H1 (cell line): ENCODE results near the gene C2orf92. TPM values are rescaled to one million over a fixed set of nuclear protein-coding genes. Genes with fewer than 3 reads are reported as not detected.

Experiments used
- CTCF ChIA-PET: fragments of 300-600 bp; sonication (Branson Sonifier 250); formaldehyde crosslinking; loops from one replicate; lab custom pipeline; 2021; ENCODE audit not compliant: partially characterized antibody; lab: Charles Lee
- POLR2A ChIA-PET: fragments of 300-600 bp; sonication (Branson Sonifier 250); formaldehyde crosslinking; loops from one replicate; lab custom pipeline; 2021; ENCODE audit warnings: inconsistent platforms; ENCODE audit not compliant: partially characterized antibody; lab: Charles Lee
- DNase-seq, 2 experiments: peaks; one replicate each; pipeline versions ENCODE4 v3.0.0 to v3.0.0-alpha.2; 2010 to 2022; ENCODE audit warnings: low spot score in 2 of 2, low read depth in 1 of 2, mixed read lengths in 1 of 2
- FAIRE-seq: peaks from 2 replicates; lab custom pipeline; 2011; peaks lifted over from hg19 to GRCh38; lab: Jason Lieb, UNC
- H2AFZ ChIP-seq: 2 replicates; pipeline ENCODE4 v1.8.1; 2012; ENCODE audit warnings: low read length, inconsistent platforms
- H2AK5ac ChIP-seq: 2 replicates; pipeline ENCODE4 v1.6.1; 2013; ENCODE audit warnings: low read depth, low read length
- H2BK120ac ChIP-seq: replicated peaks from 2 replicates; pipeline ENCODE3; 2013; ENCODE audit warnings: low read depth, low read length, inconsistent platforms
- H2BK12ac ChIP-seq: 2 replicates; pipeline ENCODE4 v1.6.1; 2013; ENCODE audit warnings: low read depth, low read length
- H2BK15ac ChIP-seq: 2 replicates; pipeline ENCODE4 v1.6.1; 2013; ENCODE audit warnings: low read length
- H2BK20ac ChIP-seq: 2 replicates; pipeline ENCODE4 v1.6.1; 2013; ENCODE audit warnings: low read length
- H2BK5ac ChIP-seq: 2 replicates; pipeline ENCODE4 v1.6.1; 2013; ENCODE audit warnings: low read depth, low read length
- H3K14ac ChIP-seq: 2 replicates; pipeline ENCODE4 v1.6.1; 2013; ENCODE audit warnings: inconsistent platforms; ENCODE audit not compliant: insufficient read length
- H3K18ac ChIP-seq: 2 replicates; pipeline ENCODE4 v1.6.1; 2013; ENCODE audit warnings: low read length; ENCODE audit errors: extremely low read depth
- H3K23ac ChIP-seq: 2 replicates; pipeline ENCODE4 v1.6.1; 2013; ENCODE audit warnings: inconsistent platforms; ENCODE audit not compliant: insufficient read length
- H3K23me2 ChIP-seq: 2 replicates; pipeline ENCODE4 v1.6.1; 2013; ENCODE audit warnings: low read depth, low read length
- H3K27ac ChIP-seq: 2 replicates; pipeline ENCODE4 v1.6.1; 2011; ENCODE audit warnings: low read depth, low read length, inconsistent platforms
- H3K27me3 ChIP-seq, 4 experiments: replicated peaks in 1 of 4; 1 replicate in 1 of 4; 2 replicates in 3 of 4; pipeline versions ENCODE4 v1.6.1 to v1.8.1; 2011 to 2013; ENCODE audit warnings: low read length in 3 of 4, mild to moderate bottlenecking in 3 of 4, inconsistent platforms in 2 of 4, mixed read lengths in 2 of 4, moderate library complexity in 1 of 4; ENCODE audit not compliant: control insufficient read depth in 3 of 4, insufficient read depth in 3 of 4; ENCODE audit errors: extremely low read depth in 1 of 4
- H3K36me3 ChIP-seq, 4 experiments: 2 replicates each; pipeline versions ENCODE4 v1.6.1 to v1.8.1; 2011 to 2013; ENCODE audit warnings: mild to moderate bottlenecking in 4 of 4, low read length in 3 of 4, moderate library complexity in 2 of 4, control low read depth in 1 of 4, inconsistent platforms in 1 of 4; ENCODE audit not compliant: insufficient read depth in 4 of 4, control insufficient read depth in 2 of 4
- H3K4ac ChIP-seq: replicated peaks from 2 replicates; pipeline ENCODE3; 2013; ENCODE audit warnings: low read length, low read depth, mixed read lengths, inconsistent platforms; ENCODE audit not compliant: insufficient read length
- H3K4me1 ChIP-seq, 4 experiments: replicated peaks in 1 of 4; 1 replicate in 1 of 4; 2 replicates in 3 of 4; pipeline versions ENCODE4 v1.6.1 to v1.8.1; 2011 to 2013; ENCODE audit warnings: low read length in 3 of 4, inconsistent platforms in 2 of 4, mixed read lengths in 1 of 4; ENCODE audit not compliant: insufficient read depth in 4 of 4, control insufficient read depth in 3 of 4
- H3K4me2 ChIP-seq, 2 experiments: 2 replicates each; pipeline versions ENCODE4 v1.6.1 to v1.8.1; 2011 to 2013; ENCODE audit warnings: low read depth in 2 of 2, low read length in 2 of 2, control low read depth in 1 of 2, inconsistent platforms in 1 of 2, mild to moderate bottlenecking in 1 of 2; ENCODE audit not compliant: insufficient read depth in 1 of 2
- H3K4me3 ChIP-seq, 4 experiments: fragments of 200-600, 300-600 bp in 1 of 4; sonication (generic), shearing (Covaris generic), sonication (Bioruptor Twin) in 1 of 4; 2 replicates each; pipeline versions ENCODE4 v1.5.1 to v1.8.1; 2011 to 2016; ENCODE audit warnings: low read length in 4 of 4, low read depth in 3 of 4, control low read depth in 2 of 4, inconsistent platforms in 2 of 4, mild to moderate bottlenecking in 2 of 4, mixed read lengths in 1 of 4, moderate library complexity in 1 of 4; ENCODE audit not compliant: insufficient read depth in 2 of 4; ENCODE audit errors: extremely low read depth in 1 of 4
- H3K56ac ChIP-seq: replicated peaks from 2 replicates; pipeline ENCODE3; 2013; ENCODE audit warnings: low read depth, mild to moderate bottlenecking, mixed read lengths, low read length, inconsistent platforms; ENCODE audit not compliant: insufficient read length
- H3K79me1 ChIP-seq: 2 replicates; pipeline ENCODE4 v1.6.1; 2013; ENCODE audit warnings: low read depth, low read length, control low read depth
- H3K79me2 ChIP-seq, 2 experiments: 2 replicates each; pipeline versions ENCODE4 v1.6.1 to v1.8.1; 2012 to 2013; ENCODE audit warnings: low read length in 2 of 2, mild to moderate bottlenecking in 2 of 2, inconsistent platforms in 1 of 2; ENCODE audit not compliant: insufficient read depth in 2 of 2, control insufficient read depth in 1 of 2
- H3K9ac ChIP-seq, 4 experiments: replicated peaks in 1 of 4; 1 replicate in 1 of 4; 2 replicates in 3 of 4; pipeline versions ENCODE4 v1.6.1 to v1.8.1; 2011 to 2013; ENCODE audit warnings: low read depth in 3 of 4, low read length in 3 of 4, control low read depth in 2 of 4, mild to moderate bottlenecking in 2 of 4, moderate library complexity in 2 of 4, inconsistent platforms in 1 of 4; ENCODE audit errors: extremely low read depth in 1 of 4
- H3K9me3 ChIP-seq, 2 experiments: 2 replicates each; pipeline versions ENCODE4 v1.6.1 to v1.8.1; 2012 to 2013; ENCODE audit warnings: mild to moderate bottlenecking in 2 of 2, moderate library complexity in 2 of 2, control low read depth in 1 of 2, inconsistent platforms in 1 of 2, low read depth in 1 of 2, low read length in 1 of 2, mixed read lengths in 1 of 2; ENCODE audit not compliant: insufficient read depth in 2 of 2
- H4K20me1 ChIP-seq, 2 experiments: replicated peaks in 1 of 2; 2 replicates each; pipeline versions ENCODE3 to v1.8.1; 2011 to 2013; ENCODE audit warnings: inconsistent platforms in 2 of 2, low read length in 2 of 2, mild to moderate bottlenecking in 1 of 2; ENCODE audit not compliant: insufficient read depth in 2 of 2, control insufficient read depth in 1 of 2
- H4K5ac ChIP-seq: 2 replicates; pipeline ENCODE4 v1.6.1; 2013; ENCODE audit warnings: low read length, low read depth, mixed read lengths, inconsistent platforms; ENCODE audit not compliant: insufficient read length
- H4K8ac ChIP-seq: 2 replicates; pipeline ENCODE4 v1.8.0; 2013; ENCODE audit warnings: mild to moderate bottlenecking, moderate library complexity, low read length, inconsistent platforms; ENCODE audit not compliant: insufficient read depth; ENCODE audit errors: extremely low read depth
- H4K91ac ChIP-seq: replicated peaks from 2 replicates; pipeline ENCODE3; 2013; ENCODE audit warnings: low read length, mixed read lengths, inconsistent platforms; ENCODE audit not compliant: insufficient read length
- BCL11A ChIP-seq, 2 experiments: IDR thresholded peaks; one replicate each; pipeline ENCODE4 v1.6.1; 2011; ENCODE audit warnings: low read depth in 2 of 2, low read length in 2 of 2, mild to moderate bottlenecking in 2 of 2
- BRCA1 ChIP-seq: IDR thresholded peaks from 2 replicates; pipeline ENCODE4 v1.6.1; 2012; ENCODE audit warnings: low read depth, low read length, improper control_type of control experiment
- KDM1A ChIP-seq: fragments of 200-600, 300-600 bp; sonication (generic); IDR thresholded peaks from 2 replicates; pipeline ENCODE4 v1.7.1; 2016; ENCODE audit warnings: mild to moderate bottlenecking, low read length, borderline replicate concordance
- SP2 ChIP-seq: IDR thresholded peaks from 2 replicates; pipeline ENCODE4 v1.6.1; 2012; ENCODE audit warnings: mild to moderate bottlenecking, low read length, inconsistent platforms
- WGBS, 2 experiments: shearing (Covaris generic) in 1 of 2; methylation state at CpG; one replicate each; pipeline versions ENCODE4 v1.1.6 to v1.1.7; 2013 to 2015; ENCODE audit warnings: low lambda C conversion rate in 2 of 2, mixed read lengths in 2 of 2, inconsistent platforms in 1 of 2, low coverage in 1 of 2, missing lambda C conversion rate in 1 of 2; ENCODE audit not compliant: insufficient replicate concordance in 2 of 2, insufficient coverage in 1 of 2, insufficient read length in 1 of 2; ENCODE audit errors: extremely low coverage in 1 of 2, missing lambda C conversion rate in 1 of 2; 5-methylcytosine and 5-hydroxymethylcytosine counted together
- polyA plus RNA-seq, 7 experiments: library from polyadenylated mRNA; depleted of rRNA in 3 of 7; stranded (reverse) in 5 of 7; unstranded in 2 of 7; fragments of >200 nt in 5 of 7; fragments of 200-250 nt in 2 of 7; gene quantifications; 1 replicate in 5 of 7; 2 replicates in 1 of 7; 4 replicates in 1 of 7; pipeline versions ENCODE4 v1.2.1 to v1.2.3, GENCODE V29; 2011 to 2013; ENCODE audit warnings: missing spikeins in 2 of 7, mixed read lengths in 2 of 7
- total RNA-seq: library from RNA; stranded (reverse); fragmentation: NEBNext Ultra II Directional; extraction: Animal tissue kit (Norgen Biotek cat#: 25700); gene quantifications from 2 replicates; pipeline ENCODE4 v1.2.1, GENCODE V29; 2021
- TF ChIP-seq, protein P1 (sequence below), 3 experiments: IDR thresholded peaks; 1 replicate in 2 of 3; 2 replicates in 1 of 3; pipeline versions ENCODE4 v1.5.1 to v1.6.1; 2011; ENCODE audit warnings: low read length in 3 of 3, mild to moderate bottlenecking in 3 of 3, inconsistent platforms in 2 of 3, low read depth in 1 of 3, moderate library complexity in 1 of 3; ENCODE audit not compliant: insufficient read depth in 1 of 3; ENCODE audit errors: control extremely low read depth in 1 of 3
- TF ChIP-seq, protein P2 (sequence below): IDR thresholded peaks from 2 replicates; pipeline ENCODE4 v1.6.1; 2012; ENCODE audit warnings: inconsistent platforms
- TF ChIP-seq, protein P3 (sequence below): IDR thresholded peaks from 2 replicates; pipeline ENCODE4 v1.6.1; 2011; ENCODE audit warnings: low read length, improper control_type of control experiment

C2orf92 gene
- total and polyA plus RNA-seq, 2 of the 8 experiments (the other 6 are each of a cell fraction or from before 2014, with no cell fraction given), result 2.3 to 3.7 TPM

DNA sequence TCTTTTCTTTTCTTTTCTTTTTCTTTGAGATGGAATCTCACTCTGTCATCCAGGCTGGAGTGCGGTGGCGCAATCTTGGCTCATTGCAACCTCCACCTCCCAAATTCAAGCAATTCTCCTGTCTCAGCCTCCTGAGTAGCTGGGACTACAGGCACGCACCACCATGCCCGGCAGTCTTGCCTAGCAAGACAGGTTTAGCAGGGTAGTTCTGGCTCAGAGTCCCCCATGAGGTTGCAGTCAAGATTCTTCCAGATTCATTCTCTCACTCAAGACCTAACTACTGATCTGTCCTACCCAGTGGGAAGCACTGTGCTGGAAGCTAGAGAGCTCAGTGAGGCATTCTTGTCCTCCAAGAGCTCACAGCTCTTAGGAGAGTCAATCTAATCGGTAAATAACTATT lies 26.2 kb downstream of the C2orf92 start:
- Histone ChIP-seq H2AK5ac (no peak overlapping the region), H4K91ac (no peak overlapping the region), H2BK15ac (no peak overlapping the region), H3K9ac (no peak overlapping the region), H3K23me2 (no peaks in the 10 kb centered on the region), H3K4me3 (no peak overlapping the region), H3K79me2 (no peaks in the 10 kb centered on the region), H3K4me2 (no peak overlapping the region), H3K36me3 (no peaks in the 10 kb centered on the region), H3K4me1 (peaks cover 0 to 10% (median 3%) of the 10 kb centered on the region in 4 experiments; a peak in 5 of 7 replicates), H3K18ac (no peak overlapping the region), H3K9me3 (no peaks in the 10 kb centered on the region), H2BK20ac (no peak overlapping the region), H3K14ac (no peak overlapping the region), H3K23ac (no peak overlapping the region), H4K20me1 (no peaks in the 10 kb centered on the region), H3K4ac (no peak overlapping the region), H4K5ac (no peak overlapping the region), H3K27ac (no peak overlapping the region), H2AFZ (no peak overlapping the region), H2BK5ac (no peak overlapping the region), H2BK120ac (no peak overlapping the region), H2BK12ac (no peak overlapping the region), H3K79me1 (no peaks in the 10 kb centered on the region), H3K27me3 (no peaks in the 10 kb centered on the region; a peak in 1 of 7 replicates), H3K56ac (no peak overlapping the region), H4K8ac (no peak overlapping the region)
- no peak for DNase-seq
- FAIRE-seq, result no peak
- ChIA-PET CTCF (interaction anchor here (1.3 to 9.0 kb wide), 11 partner anchors 11 to 105 kb away, joined by 4 to 202 read pairs (median 35); partner anchors contain the start of genes ACTR1B, ANKRD36B, C2orf92 and COX5B), POLR2A (interaction anchor here (4.9 kb wide), 1 partner anchor 105 kb away, joined by 16 read pairs; no protein-coding TSS in a partner anchor)
- TF ChIP-seq BRCA1, result no peak
- TF ChIP-seq, protein P1, sequence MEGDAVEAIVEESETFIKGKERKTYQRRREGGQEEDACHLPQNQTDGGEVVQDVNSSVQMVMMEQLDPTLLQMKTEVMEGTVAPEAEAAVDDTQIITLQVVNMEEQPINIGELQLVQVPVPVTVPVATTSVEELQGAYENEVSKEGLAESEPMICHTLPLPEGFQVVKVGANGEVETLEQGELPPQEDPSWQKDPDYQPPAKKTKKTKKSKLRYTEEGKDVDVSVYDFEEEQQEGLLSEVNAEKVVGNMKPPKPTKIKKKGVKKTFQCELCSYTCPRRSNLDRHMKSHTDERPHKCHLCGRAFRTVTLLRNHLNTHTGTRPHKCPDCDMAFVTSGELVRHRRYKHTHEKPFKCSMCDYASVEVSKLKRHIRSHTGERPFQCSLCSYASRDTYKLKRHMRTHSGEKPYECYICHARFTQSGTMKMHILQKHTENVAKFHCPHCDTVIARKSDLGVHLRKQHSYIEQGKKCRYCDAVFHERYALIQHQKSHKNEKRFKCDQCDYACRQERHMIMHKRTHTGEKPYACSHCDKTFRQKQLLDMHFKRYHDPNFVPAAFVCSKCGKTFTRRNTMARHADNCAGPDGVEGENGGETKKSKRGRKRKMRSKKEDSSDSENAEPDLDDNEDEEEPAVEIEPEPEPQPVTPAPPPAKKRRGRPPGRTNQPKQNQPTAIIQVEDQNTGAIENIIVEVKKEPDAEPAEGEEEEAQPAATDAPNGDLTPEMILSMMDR (IDR thresholded peaks at IDR 0.05; ENCODE audit: control extremely low read depth in 1 of 3, insufficient read depth in 1 of 3, low read depth in 1 of 3, low read length in 3 of 3), result no peak
- no peak for TF ChIP-seq SP2
- TF ChIP-seq, protein P2, sequence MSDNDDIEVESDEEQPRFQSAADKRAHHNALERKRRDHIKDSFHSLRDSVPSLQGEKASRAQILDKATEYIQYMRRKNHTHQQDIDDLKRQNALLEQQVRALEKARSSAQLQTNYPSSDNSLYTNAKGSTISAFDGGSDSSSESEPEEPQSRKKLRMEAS, result no peak
- TF ChIP-seq KDM1A, result no peak
- TF ChIP-seq, protein P3, sequence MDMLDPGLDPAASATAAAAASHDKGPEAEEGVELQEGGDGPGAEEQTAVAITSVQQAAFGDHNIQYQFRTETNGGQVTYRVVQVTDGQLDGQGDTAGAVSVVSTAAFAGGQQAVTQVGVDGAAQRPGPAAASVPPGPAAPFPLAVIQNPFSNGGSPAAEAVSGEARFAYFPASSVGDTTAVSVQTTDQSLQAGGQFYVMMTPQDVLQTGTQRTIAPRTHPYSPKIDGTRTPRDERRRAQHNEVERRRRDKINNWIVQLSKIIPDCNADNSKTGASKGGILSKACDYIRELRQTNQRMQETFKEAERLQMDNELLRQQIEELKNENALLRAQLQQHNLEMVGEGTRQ, result no peak
- TF ChIP-seq BCL11A (IDR thresholded peaks at IDR 0.05; ENCODE audit: low read depth in 2 of 2, low read length in 2 of 2), result no peak
- 93% methylated on average over 5 of the region's 5 CpGs; no CpG with 5 or more reads in 1 of the 2 experiments for WGBS, 2 experiments
